GM23338 (cell line): ENCODE measurements around the gene RHOG.

ENCODE experiments used
- CREB1 ChIP-seq: fragments of 250-450 bp; sonication (Bioruptor Pico); IDR thresholded peaks from 2 replicates; pipeline ENCODE4 v1.5.0; 2020; ENCODE audit warnings: low read depth, mild to moderate bottlenecking, moderate library complexity
- CTCF ChIP-seq, 2 experiments: fragments of 200-600 bp in 1 of 2; sonication (generic) in 1 of 2; conservative IDR thresholded peaks; 2 replicates each; pipeline versions ENCODE4 v1.5.1 to v1.6.1; 2016 to 2017; ENCODE audit warnings: antibody characterized with exemption in 2 of 2, low read depth in 2 of 2, mild to moderate bottlenecking in 2 of 2, moderate library complexity in 1 of 2

- TF ChIP-seq CTCF (conservative IDR thresholded peaks at IDR 0.05; ENCODE audit: low read depth in 2 of 2) (no peak), CREB1 (CRISPR knock-in tag) (no peak)
Observed at GRCh38 chr11:3886985-3887384, 46.2 kb upstream of the RHOG start.
